Right cardiac atrium (tissue), 5 donors: ENCODE measurements around the gene UACA. TPM values are rescaled to one million over a fixed set of nuclear protein-coding genes. Genes with fewer than 3 reads are reported as not detected.
"Not testable (repeated sequence)": the region's sequence is repeated elsewhere in the genome, so short reads cannot be mapped to it uniquely, and the experiment has no call there.

Experiments
- ATAC-seq, 2 donors: fragments of 200-7000 bp; cut with Tn5 transposase; one replicate each; pipeline versions ENCODE4 v1.8.0 to v1.9.1; 2020; ENCODE audit warnings: moderate library complexity in 2 of 2, mild to moderate bottlenecking in 1 of 2
- DNase-seq, 3 donors: peaks; one replicate each; pipeline ENCODE4 v3.0.0-alpha.2; 2020
- H3K27ac ChIP-seq: one replicate; pipeline ENCODE4 v1.5.1; 2013; ENCODE audit warnings: mild to moderate bottlenecking, low read length, control low read depth, moderate library complexity
- H3K27me3 ChIP-seq: one replicate; pipeline ENCODE4 v1.6.1; 2013; ENCODE audit not compliant: control insufficient read depth, insufficient read depth
- H3K4me1 ChIP-seq: one replicate; pipeline ENCODE4 v1.6.1; 2013; ENCODE audit warnings: low read length; ENCODE audit not compliant: control insufficient read depth, insufficient read depth
- H3K4me3 ChIP-seq: one replicate; pipeline ENCODE4 v1.5.1; 2013; ENCODE audit warnings: low read length, control low read depth
- H3K9me3 ChIP-seq: one replicate; pipeline ENCODE4 v1.6.1; 2013; ENCODE audit warnings: low read length; ENCODE audit not compliant: control insufficient read depth
- WGBS: extraction: QIAGEN DNeasy Blood & Tissue Kit; methylation state at CpG from one replicate; pipeline ENCODE4 v1.1.7; 2013; 5-methylcytosine and 5-hydroxymethylcytosine counted together
- intact Hi-C, 4 donors: fragments of 100-400 bp; cut with DNase I; formaldehyde crosslinking; loops; one replicate each; pipeline versions ENCODE4 v1.11.0 to v1.14.0; 2022 to 2023
- polyA plus RNA-seq: library from polyadenylated mRNA; stranded (reverse); fragments of 200-250 nt; gene quantifications from one replicate; pipeline ENCODE4 v1.2.3, GENCODE V29; 2013
- total RNA-seq, 4 donors: library from RNA; stranded (reverse); fragmentation: NEBNext Ultra II Directional; extraction: Animal tissue kit (Norgen Biotek cat#: 25700); gene quantifications; one replicate each; pipeline ENCODE4 v1.2.1, GENCODE V29; 2021
- donor health status: healthy with polysubstance abuse.
- donor health status: DM: no; HTN: yes; CAD: no.
- donor health status: DM: no; HTN: no; CAD: no.
- donor health status: DM: no; HTN: yes; CAD: no; lungs with severe emphysema.
- donor health status: DM: yes; HTN: yes; CAD: no.

The UACA gene
- total and polyA plus RNA-seq, 5 donors = 28.9 to 61.6 (median 45.6) TPM

DNA sequence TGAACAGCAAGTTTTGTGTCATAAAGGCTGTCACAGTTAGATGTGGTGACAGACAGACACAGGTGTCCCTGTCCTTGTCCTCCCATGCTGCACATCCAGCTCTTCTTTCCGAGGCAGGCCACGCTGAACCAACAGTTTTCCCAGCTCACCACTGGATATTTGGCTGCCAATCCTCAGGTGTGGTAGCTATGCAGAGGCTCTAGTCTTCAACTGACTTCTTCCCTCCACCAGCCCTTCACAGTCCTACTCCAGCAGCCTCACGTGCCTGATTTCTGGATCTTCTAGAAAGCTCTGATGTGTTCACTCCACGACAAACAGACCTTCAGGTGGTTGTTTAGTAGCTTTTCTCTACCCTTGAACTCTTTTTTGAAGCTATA is 145.5 kb downstream of the UACA start:
- intact Hi-C loops = no loop called here
- 86% methylated on average over 4 of the region's 4 CpGs for WGBS
- H3K27ac ChIP-seq = no peak overlapping the region
- no peaks in the 10 kb centered on the region for H3K27me3 ChIP-seq
- ATAC-seq (no peak), DNase-seq (no peak)
- no peaks in the 10 kb centered on the region for H3K4me1 ChIP-seq
- no peaks in the 10 kb centered on the region for H3K9me3 ChIP-seq
- no peak overlapping the region for H3K4me3 ChIP-seq

DNA sequence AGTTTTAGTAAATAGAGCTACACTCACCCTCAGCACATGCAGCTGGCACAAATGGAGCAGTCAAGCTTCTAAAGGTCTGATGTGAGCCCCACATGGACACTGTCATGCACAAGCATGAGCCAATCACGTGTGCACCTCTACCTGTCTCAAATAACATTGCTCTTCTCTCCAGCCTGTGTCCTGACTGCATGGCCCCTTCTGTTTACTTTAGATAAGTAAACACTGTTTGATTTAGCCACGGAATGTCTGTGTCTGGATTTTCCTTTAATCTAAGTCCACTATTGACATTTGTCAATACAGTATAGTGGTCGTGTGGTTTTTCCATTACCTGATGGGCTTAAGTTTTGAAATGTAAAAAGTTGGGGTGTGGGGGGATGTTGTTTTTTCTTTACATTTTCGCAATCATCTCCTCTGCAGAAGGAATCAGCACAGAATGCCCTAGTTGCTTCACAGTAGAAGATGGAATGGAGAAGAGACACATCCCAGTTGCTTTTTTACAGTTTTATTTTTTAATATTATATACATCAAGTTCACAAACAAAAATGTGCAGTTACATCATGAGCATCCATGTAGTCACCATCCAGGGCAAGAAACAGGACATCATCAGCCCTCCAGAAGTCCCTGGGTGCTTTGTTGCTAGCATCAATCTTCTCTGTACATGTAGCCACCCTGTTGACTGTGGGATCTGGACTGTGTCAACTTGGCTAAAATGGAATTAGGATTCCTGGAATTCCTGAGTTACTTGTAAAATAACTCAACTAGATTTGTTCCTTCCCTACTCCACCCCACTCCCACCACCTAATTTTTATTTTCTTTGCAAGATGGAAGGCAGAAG is 146.1 kb downstream of the UACA start:
- no peak overlapping the region for H3K27ac ChIP-seq
- H3K27me3 ChIP-seq = no peaks in the 10 kb centered on the region
- no peaks in the 10 kb centered on the region for H3K4me1 ChIP-seq
- no peaks in the 10 kb centered on the region for H3K9me3 ChIP-seq
- no peak for DNase-seq
- intact Hi-C loops = no loop called here
- H3K4me3 ChIP-seq = no peak overlapping the region
- ATAC-seq = no peak
- 80% methylated on average over 4 of the region's 4 CpGs for WGBS

- H3K27me3 ChIP-seq, DNase-seq, ATAC-seq, H3K4me1 ChIP-seq, intact Hi-C loops, H3K27ac ChIP-seq, H3K4me3 ChIP-seq, H3K9me3 ChIP-seq: not testable (repeated sequence)
- WGBS = 78% methylated on average over 2 of the region's 2 CpGs
These were observed 147.0 kb downstream of the UACA start for GRCh38 chr15:70616311-70616756.

- ATAC-seq (no peak), DNase-seq (no peak)
- Histone ChIP-seq H3K27ac (no peak overlapping the region), H3K4me3 (no peak overlapping the region), H3K9me3 (no peaks in the 10 kb centered on the region), H3K4me1 (no peaks in the 10 kb centered on the region), H3K27me3 (no peaks in the 10 kb centered on the region)
- 88% methylated on average over 9 of the region's 9 CpGs for WGBS
- intact Hi-C loops = no loop called here
These were observed 147.7 kb downstream of the UACA start for GRCh38 chr15:70615435-70616310.

DNA sequence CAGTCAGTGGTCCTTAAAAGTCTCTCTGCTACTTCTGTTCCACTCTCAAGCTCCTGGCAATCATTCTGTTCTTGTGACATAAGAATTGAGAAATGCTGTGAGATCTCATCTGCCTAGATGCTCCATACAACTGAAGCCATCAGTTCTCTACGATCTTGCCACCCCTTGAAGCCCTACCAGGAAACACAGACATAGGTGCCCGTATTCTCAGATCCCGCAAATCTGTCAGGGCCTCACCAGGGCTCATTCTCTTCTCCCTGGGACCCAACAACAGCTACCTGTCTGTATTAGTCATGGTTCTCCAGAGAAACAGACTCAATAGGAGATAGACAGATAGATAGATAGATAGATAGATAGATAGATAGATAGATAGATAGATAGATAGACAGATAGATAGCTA is 149.1 kb downstream of the UACA start:
- Histone ChIP-seq H3K4me1 (no peaks in the 10 kb centered on the region), H3K27ac (no peak overlapping the region), H3K4me3 (no peak overlapping the region), H3K27me3 (no peaks in the 10 kb centered on the region), H3K9me3 (no peaks in the 10 kb centered on the region)
- 95% methylated on average over 3 of the region's 3 CpGs for WGBS
- no peak for DNase-seq
- intact Hi-C loops = no loop called here
- ATAC-seq = no peak

GRCh38 chr15:70613271-70613670 is 150.1 kb downstream of the UACA start:
- no peaks in the 10 kb centered on the region for H3K4me1 ChIP-seq
- H3K9me3 ChIP-seq = no peaks in the 10 kb centered on the region
- H3K27ac ChIP-seq = no peak overlapping the region
- H3K4me3 ChIP-seq = no peak overlapping the region
- WGBS = 93% methylated on average over 2 of the region's 2 CpGs
- ATAC-seq (no peak), DNase-seq (no peak)
- intact Hi-C loops = no loop called here
- no peaks in the 10 kb centered on the region for H3K27me3 ChIP-seq

- H3K4me3 ChIP-seq = no peak overlapping the region
- ATAC-seq = no peak
- H3K4me1 ChIP-seq = no peaks in the 10 kb centered on the region
- no peak for DNase-seq
- H3K27ac ChIP-seq = no peak overlapping the region
- H3K9me3 ChIP-seq = no peaks in the 10 kb centered on the region
- intact Hi-C loops = no loop called here
- H3K27me3 ChIP-seq = no peaks in the 10 kb centered on the region
- WGBS = 95% methylated on average over 4 of the region's 4 CpGs
These were observed 152.1 kb downstream of the UACA start for GRCh38 chr15:70611286-70611685.

DNA sequence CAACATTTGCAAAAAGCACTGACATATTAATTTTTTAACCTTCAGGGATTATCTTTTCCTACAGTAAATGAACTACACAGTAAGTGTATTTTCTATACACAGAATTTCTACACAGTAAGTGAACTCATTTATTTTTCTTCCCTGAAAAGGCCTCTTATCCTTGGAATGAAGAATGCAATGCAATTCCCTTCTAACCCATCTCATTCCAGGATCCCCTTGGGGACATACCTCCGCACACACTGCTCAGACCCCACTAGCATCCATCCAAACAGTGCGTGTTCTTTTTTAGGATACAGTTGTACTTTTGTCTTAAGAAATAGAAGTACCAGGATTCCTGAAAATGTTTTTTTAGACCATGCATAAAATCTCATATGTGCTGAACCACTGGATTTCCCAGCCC is 152.8 kb downstream of the UACA start:
- H3K27ac ChIP-seq = no peak overlapping the region
- WGBS = 93% methylated on average over 2 of the region's 2 CpGs
- intact Hi-C loops = no loop called here

DNA sequence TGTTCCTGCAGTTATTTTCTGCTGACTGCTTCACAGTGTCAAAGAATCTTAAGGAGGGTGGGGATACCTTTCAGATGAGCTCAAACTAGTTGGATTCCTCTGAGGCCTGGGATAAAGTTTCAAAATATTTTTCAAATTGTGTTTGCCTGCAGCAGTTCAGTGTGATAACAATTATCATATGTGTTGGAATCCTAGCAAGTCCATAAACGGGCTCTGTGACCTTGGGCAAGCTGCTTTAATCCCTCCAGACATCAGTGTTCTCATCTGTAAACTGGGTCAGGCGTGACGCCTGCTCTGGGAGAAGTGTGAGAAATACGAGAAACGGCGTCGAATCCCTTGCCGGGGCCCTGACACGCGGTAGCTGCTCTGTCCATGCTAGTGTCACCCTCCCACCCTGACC is 153.5 kb downstream of the UACA start:
- ATAC-seq (no peak), DNase-seq (no peak)
- no peak overlapping the region for H3K27ac ChIP-seq
- 82% methylated on average over 10 of the region's 10 CpGs for WGBS
- no peak overlapping the region for H3K4me3 ChIP-seq
- H3K9me3 ChIP-seq = no peaks in the 10 kb centered on the region
- no peaks in the 10 kb centered on the region for H3K27me3 ChIP-seq
- intact Hi-C loops = no loop called here
- peaks cover 7% of the 10 kb centered on the region for H3K4me1 ChIP-seq

More for the DNA sequence above, 152.8 kb downstream of the UACA start:
- H3K4me1 ChIP-seq = peaks cover 4% of the 10 kb centered on the region
- H3K9me3 ChIP-seq = no peaks in the 10 kb centered on the region
- DNase-seq = no peak
- H3K27me3 ChIP-seq = no peaks in the 10 kb centered on the region
- H3K4me3 ChIP-seq = no peak overlapping the region
- no peak for ATAC-seq

GRCh38 chr15:70608144-70608543 is 155.2 kb downstream of the UACA start:
- ATAC-seq (peak; percentile 47 to 68), DNase-seq (peak; percentile 30 to 82 (median 69))
- Histone ChIP-seq H3K9me3 (no peaks in the 10 kb centered on the region), H3K4me1 (peaks cover 11% of the 10 kb centered on the region), H3K27ac (no peak overlapping the region), H3K4me3 (no peak overlapping the region), H3K27me3 (no peaks in the 10 kb centered on the region)
- 53% methylated on average over 5 of the region's 5 CpGs for WGBS
- intact Hi-C loops = no loop called here
